GM20000 (cell line): ENCODE data around the gene ABLIM2.

ENCODE experiments used
- DNase-seq: peaks from one replicate; pipeline ENCODE4 v3.0.0; 2012; ENCODE audit warnings: low spot score
- TF ChIP-seq, protein P1 (sequence below): IDR thresholded peaks from 2 replicates; pipeline ENCODE4 v1.5.1; 2012; ENCODE audit warnings: mild to moderate bottlenecking, control low read depth; ENCODE audit errors: extremely low read depth, missing control alignments

ABLIM2 gene

DNA sequence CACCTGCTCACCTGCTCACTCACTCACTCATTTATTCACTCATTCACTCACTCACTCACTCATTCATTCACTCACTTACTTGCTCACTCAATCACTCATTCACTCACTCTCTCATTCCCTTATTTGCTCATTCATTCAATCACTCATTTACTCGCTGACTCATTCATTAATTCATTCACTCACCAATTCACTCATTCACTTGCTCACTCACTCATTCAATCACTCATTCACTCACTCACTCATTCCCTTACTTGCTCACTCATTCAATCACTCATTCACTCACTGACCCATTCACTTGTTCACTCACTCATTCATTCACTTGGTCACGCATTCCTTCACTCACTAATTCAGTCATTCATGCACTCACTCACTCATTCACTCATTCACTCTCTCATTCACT is 130.2 kb downstream of the ABLIM2 start:
- no peak for DNase-seq
- TF ChIP-seq, protein P1, sequence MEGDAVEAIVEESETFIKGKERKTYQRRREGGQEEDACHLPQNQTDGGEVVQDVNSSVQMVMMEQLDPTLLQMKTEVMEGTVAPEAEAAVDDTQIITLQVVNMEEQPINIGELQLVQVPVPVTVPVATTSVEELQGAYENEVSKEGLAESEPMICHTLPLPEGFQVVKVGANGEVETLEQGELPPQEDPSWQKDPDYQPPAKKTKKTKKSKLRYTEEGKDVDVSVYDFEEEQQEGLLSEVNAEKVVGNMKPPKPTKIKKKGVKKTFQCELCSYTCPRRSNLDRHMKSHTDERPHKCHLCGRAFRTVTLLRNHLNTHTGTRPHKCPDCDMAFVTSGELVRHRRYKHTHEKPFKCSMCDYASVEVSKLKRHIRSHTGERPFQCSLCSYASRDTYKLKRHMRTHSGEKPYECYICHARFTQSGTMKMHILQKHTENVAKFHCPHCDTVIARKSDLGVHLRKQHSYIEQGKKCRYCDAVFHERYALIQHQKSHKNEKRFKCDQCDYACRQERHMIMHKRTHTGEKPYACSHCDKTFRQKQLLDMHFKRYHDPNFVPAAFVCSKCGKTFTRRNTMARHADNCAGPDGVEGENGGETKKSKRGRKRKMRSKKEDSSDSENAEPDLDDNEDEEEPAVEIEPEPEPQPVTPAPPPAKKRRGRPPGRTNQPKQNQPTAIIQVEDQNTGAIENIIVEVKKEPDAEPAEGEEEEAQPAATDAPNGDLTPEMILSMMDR: no peak

GRCh38 chr4:8026453-8026852 is 132.2 kb downstream of the ABLIM2 start:
- DNase-seq: no peak
- TF ChIP-seq, protein P1: no peak

GRCh38 chr4:8025668-8026067 is 132.9 kb downstream of the ABLIM2 start:
- TF ChIP-seq, protein P1: no peak
- DNase-seq: no peak

DNA sequence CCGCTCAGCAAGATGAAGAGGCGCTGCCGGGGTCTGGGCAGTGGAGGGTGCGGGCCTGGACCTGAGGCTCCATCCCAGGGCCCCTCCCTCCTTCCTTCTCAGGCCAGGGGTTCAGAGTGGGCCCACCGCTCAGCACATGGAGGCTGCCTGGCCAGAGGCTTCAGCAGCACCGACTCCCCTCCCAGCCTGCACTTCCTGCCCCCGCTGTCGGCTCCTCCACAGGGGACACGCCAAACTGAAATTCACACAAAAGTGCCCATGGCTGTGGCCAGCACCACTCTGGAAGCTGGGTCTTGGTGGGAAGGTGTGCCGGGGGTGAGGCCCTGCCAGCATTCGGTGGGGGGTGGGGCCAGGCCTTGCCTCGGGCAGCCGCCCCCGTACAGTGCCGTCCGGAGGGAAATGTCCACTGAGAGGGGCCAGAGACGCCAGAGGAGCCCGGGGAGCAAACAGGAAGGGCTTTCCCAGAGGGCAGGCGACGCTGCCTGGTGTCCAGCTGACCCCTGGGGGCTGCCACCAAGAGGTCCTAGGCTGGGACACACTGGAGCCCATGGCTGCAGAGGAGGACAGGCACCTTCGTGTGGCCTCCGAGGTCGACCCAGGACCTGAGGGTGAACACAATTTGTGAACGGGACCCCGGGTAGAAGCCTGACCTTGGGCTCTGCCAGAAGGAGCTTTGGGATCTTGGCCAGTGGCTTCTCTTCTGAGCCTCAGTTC is 134.4 kb downstream of the ABLIM2 start:
- TF ChIP-seq, protein P1: no peak
- no peak for DNase-seq

- DNase-seq: no peak
- TF ChIP-seq, protein P1: no peak
Measured at GRCh38 chr4:8023696-8024033, 134.9 kb downstream of the ABLIM2 start.

DNA sequence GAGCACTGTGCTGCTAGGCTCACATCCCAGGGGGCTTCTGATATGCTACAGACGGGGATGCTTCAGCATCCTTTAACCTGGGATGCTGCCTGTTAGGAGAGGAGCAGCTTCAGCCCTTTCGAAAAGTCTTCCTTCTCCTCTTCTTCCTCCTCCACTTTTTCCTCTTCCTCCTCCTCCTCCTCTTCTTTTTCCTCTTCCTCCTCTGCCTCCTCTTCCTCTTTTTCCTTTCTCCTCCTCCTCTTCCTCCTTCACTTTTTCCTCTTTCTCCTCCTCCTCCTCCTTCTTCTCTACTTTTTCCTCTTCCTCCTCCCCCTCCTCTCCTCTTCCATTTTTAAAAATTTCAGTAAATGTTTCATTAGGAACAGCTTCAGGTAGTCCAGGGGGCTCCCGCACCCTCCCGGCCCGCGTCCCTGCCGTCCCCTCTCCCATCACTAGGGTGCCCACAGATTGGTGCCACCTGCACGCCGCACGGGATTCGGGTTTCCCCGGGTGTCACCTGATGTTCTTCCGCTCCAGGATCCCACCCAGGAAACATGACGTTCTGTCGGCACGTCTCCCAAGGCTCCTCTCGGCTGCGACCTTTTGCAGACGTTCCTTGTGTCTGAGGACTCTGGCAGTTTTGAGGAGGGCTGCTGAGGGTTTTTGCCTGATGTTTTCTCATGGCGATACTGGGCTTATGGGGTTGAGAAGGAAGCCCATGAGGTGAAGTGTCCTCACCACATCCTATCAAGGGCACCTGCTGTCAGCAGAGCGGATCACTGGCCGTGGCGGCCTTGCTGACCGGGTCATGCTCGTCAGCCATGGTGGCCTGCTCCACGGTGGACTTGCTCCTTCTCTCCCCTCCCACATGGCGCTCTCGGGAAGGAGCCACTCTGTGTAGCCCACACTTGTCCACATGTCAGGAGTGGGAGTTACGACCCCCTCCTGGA is 135.6 kb downstream of the ABLIM2 start:
- no peak for DNase-seq
- TF ChIP-seq, protein P1: no peak

- DNase-seq: no peak
- TF ChIP-seq, protein P1: no peak
Measured at GRCh38 chr4:8021796-8022195, 136.8 kb downstream of the ABLIM2 start.
